GM13976 (cell line): ENCODE results near the gene NTRK3.

Source experiments
- DNase-seq: peaks from one replicate; pipeline ENCODE4 v3.0.0; 2012; ENCODE audit warnings: low spot score
- in situ Hi-C: fragments of 300-500 bp; cut with MboI; formaldehyde crosslinking; loops from one replicate; pipeline ENCODE4 v1.12.0; 2022; ENCODE audit warnings: low sequenced_read_pairs, mixed read lengths, inconsistent platforms; ENCODE audit not compliant: unreplicated experiment
- TF ChIP-seq, protein P1 (sequence below): IDR thresholded peaks from 2 replicates; pipeline ENCODE4 v1.5.1; 2012; ENCODE audit warnings: borderline replicate concordance, mild to moderate bottlenecking; ENCODE audit not compliant: insufficient read depth; ENCODE audit errors: extremely low read depth, missing control alignments, control extremely low read depth

NTRK3 gene

DNA sequence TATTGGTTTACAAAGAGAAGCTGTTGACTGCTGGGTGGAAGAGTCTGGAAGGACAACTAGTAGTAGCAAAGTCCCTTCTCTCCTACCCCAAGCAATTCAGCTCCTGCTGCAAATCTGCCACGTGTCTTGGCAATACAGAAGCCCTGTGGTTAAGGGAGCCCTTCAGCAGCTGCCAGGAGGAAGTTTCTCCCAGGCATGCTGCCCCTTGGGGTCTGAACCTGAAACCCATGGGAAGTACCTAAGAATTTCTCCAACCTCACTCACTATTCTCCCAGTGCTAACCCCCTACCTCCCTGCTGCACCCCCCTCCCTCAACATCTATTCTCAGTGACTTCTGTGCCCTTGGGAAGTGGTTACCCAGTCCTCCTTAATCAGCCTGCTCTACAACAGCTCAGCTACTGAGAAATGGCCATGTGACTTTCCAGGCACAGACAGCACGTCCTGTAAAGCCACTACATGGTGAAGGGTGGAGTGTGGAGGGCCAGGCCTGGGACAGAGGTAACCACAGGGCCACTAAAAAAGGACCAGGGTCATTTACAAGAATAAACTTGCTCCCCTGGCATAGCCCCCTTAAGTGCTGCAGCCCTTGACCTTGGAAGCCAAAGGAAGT lies 316.6 kb downstream of the NTRK3 start:
- TF ChIP-seq, protein P1, sequence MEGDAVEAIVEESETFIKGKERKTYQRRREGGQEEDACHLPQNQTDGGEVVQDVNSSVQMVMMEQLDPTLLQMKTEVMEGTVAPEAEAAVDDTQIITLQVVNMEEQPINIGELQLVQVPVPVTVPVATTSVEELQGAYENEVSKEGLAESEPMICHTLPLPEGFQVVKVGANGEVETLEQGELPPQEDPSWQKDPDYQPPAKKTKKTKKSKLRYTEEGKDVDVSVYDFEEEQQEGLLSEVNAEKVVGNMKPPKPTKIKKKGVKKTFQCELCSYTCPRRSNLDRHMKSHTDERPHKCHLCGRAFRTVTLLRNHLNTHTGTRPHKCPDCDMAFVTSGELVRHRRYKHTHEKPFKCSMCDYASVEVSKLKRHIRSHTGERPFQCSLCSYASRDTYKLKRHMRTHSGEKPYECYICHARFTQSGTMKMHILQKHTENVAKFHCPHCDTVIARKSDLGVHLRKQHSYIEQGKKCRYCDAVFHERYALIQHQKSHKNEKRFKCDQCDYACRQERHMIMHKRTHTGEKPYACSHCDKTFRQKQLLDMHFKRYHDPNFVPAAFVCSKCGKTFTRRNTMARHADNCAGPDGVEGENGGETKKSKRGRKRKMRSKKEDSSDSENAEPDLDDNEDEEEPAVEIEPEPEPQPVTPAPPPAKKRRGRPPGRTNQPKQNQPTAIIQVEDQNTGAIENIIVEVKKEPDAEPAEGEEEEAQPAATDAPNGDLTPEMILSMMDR: no peak
- in situ Hi-C loops: no loop called here
- DNase-seq: no peak

DNA sequence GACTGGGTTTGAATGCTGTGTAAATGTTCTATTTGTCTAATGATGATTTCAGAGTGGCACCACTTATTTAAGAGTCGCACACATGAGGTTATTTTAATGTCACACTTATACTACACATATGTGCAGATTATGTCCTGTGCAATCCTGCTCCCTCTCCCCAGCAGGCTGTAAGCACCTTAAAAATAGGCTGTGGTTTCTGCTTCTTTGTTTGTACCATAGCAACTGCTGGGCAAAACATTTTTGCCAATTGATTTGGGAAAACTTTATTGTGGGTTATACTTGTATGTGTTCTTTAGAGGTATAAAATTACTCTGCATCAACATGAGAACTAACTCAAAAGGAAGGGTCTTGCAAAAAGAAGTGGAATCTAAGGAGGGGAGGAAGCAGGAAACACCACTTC lies 318.5 kb downstream of the NTRK3 start:
- DNase-seq: no peak
- in situ Hi-C loops: no loop called here
- TF ChIP-seq, protein P1: no peak

DNA sequence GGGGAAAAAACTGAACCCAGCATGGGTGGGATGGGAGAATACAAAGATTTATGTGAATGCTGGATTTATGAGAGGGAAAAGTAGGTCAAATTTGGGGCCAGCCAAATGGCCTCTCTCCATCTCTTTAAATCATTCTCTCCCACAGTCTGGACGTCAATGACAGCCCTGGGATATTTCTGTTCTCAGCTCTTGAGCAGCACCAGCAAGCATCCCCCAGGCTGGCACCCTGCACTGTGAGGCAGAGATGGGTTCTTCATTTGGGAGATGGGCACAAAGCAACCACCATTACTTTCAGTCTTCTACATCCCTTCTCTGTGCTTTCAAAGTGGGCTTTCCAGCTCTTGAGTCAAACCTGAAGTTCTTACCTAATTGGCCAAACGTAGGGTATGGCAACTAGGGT lies 321.0 kb downstream of the NTRK3 start:
- TF ChIP-seq, protein P1: no peak
- in situ Hi-C loops: no loop called here
- no peak for DNase-seq

DNA sequence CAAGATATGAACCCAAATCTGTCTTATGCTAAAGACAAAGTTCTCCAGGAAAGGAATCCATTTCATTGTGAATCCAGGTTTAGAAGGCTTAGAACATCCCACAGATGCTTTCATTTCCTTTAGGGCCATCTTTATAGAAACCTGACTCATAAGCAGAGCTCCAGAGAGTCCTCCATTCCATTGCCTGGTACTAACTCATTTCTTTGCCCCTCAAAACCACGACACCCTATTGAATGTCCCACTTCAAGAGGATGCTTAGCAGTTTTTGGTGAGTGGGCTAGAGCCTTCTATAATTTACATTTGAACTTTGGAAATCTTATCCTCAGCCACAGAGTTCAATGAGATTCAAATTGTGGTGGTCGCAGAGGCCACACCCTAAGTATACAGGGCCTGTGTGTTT lies 325.0 kb downstream of the NTRK3 start:
- TF ChIP-seq, protein P1: no peak
- in situ Hi-C loops: no loop called here
- DNase-seq: no peak

DNA sequence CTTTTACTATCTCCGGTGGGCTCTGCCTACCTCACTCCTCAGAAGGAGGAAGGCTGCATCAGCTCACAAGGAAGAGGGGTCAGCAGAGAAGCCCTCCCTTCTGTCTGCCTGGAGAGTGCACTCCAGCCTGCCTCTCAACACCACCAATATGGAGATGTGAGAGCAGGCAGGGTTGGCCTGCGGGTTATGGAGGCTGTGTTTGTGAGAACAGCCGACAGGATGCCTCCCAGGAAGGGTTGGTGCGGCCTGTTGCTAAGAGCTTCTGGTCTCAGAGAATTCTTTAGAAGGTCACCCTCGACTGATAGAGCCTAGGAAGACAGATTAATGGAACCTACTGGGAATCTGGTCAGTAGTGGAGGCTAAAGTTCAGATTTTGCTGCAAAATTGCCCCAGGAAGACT lies 326.1 kb downstream of the NTRK3 start:
- in situ Hi-C loops: no loop called here
- DNase-seq: no peak
- TF ChIP-seq, protein P1: no peak

DNA sequence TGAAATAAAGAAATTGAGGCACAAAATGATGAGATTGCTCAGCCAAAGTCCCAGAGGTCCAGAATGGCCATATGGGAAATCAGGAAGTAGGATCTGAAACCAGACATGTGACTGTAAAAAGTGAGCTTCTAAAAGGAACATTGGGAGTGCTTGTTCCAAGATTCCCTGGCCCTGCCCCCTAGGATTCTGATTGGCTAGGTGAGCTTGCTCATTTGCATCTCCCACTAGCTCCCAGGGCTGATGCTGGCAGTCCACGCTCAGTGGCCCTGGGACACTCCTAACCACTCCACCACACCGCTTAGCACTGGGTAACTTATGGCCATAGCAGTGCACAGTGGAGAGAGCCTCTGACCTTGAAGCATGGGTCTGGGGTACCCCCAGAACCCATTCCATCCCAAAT lies 326.7 kb downstream of the NTRK3 start:
- TF ChIP-seq, protein P1: no peak
- in situ Hi-C loops: no loop called here
- DNase-seq: no peak
